HG02642 (cell line): ENCODE measurements around the gene ADAMTS17.
"Not testable (repeated sequence)": the region's sequence is repeated elsewhere in the genome, so short reads cannot be mapped to it uniquely, and the experiment has no call there.

ENCODE experiments used
- ATAC-seq: cut with Tn5 transposase; IDR thresholded peaks from one replicate; pipeline ENCODE4 v1.9.1; 2021; ENCODE audit warnings: mild to moderate bottlenecking; ENCODE audit not compliant: unreplicated experiment, poor library complexity

Gene ADAMTS17

DNA sequence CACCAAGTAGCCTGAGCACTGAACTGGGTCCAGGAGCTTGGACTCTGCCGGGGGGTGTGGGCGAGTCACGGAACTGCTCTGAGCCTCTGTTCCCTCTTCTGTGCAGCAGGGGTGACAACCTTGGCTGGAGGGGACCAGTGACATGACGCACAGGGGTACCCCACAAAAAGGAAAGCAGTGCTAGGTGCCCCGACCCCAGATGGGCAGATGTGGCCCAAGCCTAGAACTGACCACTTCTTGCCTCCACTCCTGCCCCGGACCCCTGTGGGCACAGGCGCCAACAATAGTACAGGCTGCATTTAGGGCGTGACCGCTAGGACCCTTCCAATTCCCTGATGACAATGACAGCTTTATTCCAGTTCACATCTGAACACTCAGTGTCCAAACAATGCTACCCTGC, 352.7 kb downstream of the ADAMTS17 start:
- no peak for ATAC-seq

DNA sequence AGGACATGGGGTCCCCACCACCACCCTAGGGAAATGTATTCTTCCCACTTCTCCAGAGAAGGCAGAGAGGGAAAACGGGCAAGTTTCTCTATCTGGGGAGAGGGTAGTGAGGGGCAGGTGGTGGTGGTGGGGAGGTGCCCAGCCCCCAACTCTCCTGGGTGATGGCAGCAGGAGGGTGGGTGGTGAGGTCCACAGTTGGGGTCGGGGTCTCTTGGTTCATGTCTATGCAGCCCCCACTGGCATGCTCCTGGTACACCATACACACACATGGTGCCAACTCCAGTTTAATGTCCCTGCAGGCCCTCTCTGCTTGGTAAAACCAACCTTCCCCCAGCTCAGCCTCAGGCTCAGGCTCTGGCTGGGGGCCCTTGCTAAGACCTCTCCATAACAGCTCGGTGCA, 354.1 kb downstream of the ADAMTS17 start:
- ATAC-seq = no peak

DNA sequence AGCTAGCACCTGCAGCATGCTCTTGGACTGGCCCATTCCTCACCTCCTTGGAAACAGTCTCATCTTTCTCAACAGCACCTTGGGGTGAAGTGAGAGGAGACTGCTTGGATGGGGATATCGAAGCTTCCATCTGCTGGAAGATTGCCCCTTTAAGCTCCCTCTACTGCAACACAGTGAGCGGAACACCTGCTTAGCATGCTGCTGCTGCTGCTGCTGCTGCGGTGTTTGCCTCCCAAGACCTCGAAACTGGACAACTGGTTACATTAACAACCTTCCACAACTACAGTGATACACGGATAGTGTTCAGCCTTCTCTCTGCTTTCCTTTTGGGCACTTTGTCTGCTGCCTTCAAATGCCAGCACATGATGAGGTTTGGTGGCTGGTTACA, 354.7 kb downstream of the ADAMTS17 start:
- no peak for ATAC-seq

DNA sequence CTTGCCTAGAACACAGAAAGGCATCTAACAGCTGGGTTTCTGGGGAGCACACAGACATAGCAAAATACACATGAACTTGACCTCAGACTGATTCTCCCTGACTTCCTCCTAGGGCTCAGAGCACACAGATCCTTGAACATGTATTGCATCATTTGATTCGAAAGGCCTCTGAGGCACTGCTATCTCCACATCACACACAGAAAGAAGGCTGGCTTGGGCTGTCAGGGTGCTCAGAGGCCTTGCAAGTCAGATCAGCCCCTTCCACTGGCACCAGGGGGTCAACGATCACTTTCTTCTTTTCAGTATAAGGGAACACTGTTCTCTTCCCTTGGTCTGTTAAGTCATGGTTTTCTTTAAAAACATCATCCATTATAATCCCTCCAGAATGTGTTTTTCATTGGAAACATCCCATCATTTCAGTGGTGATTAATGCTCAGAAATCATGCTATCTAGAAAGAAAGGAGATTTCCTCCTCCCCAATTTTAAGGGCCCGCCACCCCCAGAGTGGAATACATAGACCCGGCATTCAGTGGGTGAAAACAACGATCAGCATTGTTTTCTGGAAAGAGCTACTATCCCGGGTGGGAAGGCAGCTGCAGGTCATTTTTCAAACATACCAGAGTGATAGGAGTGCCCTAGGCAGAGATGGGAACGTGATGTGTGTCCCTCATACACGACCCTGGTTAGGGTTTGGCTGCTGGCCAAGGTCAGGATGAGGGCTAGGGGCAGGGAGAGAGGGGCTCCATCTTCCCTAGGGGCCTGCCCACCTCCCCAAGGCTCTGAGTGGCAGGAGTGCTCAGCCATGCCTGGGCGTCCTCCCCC, 355.3 kb downstream of the ADAMTS17 start:
- ATAC-seq = no peak

DNA sequence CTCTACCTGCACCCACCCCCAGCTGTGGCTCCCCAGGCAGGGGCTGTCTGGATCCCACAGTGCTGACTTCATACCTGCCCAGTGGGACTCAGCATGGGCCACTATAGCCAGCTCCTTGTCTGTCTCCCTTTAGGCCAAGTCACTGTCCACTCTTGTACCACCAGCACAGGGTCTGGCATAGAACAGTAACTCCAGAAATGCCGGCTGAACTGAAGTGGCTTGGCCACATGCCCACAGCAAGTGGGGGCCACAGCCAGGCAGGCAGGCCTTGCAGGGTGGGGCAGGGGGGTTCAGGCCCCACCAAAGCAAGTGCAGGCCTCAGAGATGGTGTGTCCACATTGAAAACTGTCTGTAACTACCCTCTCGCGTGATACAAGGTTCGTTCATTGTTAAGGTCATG, 355.9 kb downstream of the ADAMTS17 start:
- no peak for ATAC-seq

DNA sequence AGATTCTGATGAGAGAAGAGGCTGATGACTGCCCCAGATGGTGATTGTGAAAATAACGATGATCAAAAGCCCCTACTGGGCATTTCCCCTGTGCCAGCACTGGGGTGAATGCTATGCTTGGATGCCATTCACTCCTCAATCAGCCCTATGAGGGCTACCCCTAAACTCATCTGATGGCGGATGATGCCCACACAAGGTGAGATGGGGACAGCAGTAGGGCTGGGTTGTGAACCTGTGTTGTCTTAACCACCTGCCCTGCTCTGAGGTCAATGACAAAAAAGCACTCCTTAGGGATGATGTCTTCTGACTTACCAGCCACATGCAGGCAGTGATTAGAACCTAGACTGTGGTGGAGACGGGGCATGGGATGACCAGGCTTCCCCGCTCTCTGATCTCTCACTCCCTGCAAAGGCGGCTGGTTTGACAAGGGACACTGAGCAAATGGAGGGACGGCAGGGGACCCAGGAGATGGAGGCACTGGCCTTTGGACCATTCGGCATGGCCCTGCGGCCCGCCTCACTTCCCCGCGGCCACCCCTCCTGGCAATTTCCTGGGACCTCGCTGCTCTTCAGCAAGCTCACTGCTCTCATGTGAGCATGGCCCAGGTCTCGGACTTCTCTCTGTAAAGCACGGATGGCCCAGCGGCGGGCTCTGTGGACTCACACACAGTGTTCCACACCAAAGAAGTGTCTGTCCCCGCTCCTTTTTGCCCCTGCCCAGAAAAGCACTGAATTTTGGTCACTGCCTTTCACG, 357.1 kb downstream of the ADAMTS17 start:
- ATAC-seq = no peak

DNA sequence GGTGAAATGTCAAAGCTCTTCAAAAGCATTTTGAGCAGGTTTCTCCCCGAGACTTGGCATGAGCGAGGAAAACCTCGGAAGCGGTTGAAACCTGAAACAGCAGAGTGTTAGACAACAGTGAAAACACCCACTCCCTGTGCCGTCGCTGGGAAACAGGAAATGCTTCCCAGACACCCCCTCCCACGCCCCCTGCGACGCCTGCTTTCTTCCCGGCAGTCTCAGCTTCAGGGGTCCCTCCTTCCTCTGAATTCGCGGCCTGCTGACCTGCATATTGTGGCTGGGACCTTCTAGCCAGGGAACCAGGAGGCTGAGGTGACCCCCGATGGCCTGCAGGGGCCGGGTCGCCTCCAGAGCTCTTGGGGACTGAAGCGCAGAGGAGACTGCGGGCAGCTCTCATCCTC, 357.9 kb downstream of the ADAMTS17 start:
- ATAC-seq = no peak

DNA sequence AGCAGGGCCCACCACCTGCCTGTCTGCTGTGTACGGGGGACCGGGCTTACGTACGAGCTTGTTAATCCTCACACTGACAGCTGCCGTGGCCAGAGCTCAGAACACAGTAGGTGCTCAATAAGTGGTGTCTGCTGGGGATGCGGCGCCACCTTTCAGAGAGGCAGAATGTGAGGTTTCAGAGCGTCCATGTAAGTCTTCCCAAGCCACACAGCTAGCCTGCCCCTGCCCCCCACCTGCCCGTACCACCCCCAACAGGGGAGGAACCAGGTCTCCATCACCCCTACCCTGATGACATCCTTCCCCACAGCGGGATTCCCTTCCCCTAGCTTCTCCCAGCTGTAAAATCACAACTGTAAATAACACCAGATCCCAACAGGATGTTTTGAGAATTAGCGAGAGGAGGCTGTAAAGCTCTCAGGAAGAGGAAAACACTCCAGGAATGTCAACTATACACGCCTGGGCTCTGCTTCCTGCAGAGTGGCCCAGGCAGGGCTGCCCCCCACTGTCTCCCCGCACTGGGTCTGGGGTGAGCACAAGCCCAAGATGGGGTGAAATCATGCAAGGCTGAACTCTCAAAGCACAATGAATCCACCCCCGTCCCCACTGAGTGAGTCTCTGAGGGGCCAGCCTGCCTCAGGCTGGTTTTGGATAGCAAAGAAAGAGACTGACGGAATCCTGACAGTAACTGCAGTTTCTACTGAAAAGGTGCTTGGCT, 358.4 kb downstream of the ADAMTS17 start:
- no peak for ATAC-seq

DNA sequence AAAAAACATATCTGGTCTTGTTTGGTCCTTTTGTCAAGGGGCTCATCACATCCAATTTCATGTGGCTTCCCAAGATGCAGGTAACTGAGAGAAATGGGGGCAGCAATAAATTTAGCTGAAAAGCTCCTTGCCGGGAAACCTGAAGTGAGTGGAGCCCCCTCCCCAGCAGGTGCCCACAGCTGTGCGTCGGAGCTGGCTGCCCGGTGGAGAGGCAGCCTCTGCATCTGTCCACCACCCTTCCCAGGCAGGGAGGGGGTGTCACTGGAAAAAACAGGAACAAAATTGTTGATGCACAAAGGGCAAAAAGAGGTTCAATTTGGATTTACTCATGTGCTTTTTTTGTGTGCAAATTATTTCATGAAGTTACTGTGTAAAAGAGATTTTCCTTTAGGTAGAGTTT, 359.1 kb downstream of the ADAMTS17 start:
- ATAC-seq = no peak

DNA sequence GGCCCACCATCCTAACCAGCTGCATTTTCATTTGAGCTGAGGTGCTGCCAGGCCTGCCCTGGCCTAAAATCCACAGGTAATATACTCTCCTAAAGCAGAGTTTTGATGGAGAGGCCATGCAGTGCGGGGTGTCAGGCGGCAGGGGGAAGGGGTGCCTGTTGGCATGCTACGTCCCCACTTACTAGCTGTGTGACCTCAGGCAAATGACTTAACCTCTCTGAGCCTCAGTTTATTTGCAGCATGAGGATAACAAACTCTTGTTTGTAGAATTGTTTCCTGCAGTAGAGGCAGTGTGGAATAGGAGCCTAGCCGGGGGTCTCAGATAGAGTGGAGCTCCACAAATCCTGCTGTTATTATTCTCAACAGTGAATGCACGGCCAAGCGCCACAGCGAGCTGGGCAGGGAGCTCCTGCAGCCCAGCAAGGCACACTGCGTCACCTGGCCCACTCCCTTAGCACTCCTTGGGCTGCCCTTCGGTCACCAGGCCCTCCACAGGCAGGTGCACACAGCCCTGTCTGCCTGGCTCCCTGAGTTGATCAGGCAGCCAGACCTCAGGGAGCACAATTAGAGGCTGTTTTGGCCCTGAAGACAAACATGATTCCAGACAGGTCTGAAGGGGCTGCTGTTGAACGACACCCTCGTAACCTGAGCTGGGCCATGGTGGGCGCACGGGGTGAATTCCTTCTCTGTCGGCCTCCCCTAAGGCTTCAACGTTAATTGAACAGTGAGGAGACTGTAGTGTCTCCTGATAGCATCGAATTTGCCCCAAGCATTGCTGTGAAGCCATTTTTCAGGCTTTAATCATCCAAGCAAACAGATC, 359.7 kb downstream of the ADAMTS17 start:
- ATAC-seq = no peak

DNA sequence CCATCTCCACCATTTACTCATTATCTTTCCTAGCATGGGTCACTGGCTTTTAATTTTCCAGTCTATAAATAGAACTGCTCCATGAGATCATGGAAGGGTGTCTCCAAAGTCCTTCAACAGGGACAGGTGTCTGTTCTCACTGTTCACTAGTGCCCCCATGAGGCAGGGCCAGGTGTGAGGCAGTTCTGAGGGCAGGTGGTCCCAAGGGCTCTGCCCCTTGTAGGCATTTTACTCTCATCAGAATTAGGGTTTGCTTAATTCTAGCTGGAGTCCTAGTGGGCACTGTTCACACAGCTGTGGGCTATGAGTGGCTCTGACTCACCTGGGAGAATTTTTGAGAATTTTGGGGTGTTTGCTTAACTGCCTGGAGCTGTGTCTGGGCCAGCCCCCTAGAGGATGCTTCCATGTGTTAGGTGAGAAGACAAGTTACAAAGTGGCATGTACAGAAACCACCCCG, 360.6 kb downstream of the ADAMTS17 start:
- no peak for ATAC-seq

DNA sequence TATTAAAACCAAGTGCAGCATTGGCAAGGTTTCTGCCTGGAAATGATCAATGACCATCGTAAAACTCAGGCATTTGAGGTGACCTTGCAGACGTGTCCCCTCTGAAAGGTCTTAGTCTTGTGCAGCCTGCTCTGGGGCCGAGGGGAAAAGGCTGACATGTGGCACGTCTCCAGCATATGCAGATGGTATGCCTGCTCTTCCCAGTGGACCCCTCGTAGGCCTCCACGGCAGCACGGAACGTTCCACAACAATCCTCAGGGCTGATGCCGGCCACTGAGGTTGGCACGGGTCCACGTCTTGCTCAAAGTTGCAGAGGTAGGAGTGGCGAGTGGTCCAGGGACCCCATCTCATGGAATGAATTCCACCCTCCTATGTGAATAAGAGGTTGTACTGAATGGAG, 361.0 kb downstream of the ADAMTS17 start:
- ATAC-seq = no peak

DNA sequence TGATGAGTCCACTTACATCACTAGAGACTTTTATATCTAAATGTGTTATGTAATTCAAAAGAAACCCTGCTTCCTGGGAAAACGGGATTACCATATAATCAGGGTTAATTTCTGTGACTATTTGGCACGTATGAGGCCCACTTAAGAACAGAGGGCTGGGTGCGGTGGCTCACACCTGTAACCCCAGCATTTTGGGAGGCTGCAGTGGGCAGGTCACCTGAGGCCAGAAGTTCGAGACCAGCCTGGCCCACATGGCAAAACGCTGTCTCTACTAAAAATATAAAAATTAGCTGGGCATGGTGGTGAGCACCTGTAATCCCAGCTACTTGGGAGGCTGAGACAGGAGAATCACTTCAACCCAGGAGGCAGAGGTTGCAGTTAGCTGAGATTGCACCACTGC, 361.9 kb downstream of the ADAMTS17 start:
- not testable (repeated sequence) for ATAC-seq

DNA sequence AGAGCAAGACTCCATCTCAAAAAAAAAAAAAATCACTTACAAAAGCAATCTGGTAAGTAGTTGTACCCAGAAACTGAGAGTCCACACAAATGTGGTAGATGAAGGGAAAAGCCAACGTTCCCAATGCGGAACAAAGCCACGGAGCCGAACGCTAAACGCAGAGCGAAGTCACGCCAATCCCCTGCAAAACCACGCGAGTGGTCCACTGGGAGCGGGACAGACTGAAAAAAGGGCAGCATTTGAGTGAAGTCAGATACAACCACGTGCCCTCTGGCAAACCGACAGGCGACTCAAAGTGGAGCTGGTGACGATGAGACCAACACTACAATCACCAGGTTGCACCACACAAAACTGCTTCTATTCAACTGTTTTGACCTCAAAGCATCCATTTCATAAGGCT, 362.4 kb downstream of the ADAMTS17 start:
- ATAC-seq = no peak

DNA sequence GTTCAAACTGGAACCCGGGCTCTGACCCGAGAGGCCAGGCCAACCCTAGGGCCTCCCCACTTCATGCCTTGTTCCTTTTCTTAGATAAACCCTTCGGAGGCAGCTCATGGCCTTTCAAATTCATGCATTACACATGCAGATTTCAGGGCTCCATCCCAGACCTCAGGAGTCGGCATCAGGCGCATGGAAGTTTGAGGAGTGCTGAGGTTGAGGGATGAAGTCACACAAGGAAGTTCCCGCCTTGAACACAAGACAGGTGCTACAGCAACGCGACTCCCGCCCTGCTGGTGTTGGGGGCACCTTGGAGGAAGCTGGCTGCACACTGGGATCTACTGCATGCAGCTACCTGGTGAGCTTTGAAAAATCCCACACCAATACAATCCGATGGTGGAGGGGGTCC, 363.3 kb downstream of the ADAMTS17 start:
- ATAC-seq = no peak

DNA sequence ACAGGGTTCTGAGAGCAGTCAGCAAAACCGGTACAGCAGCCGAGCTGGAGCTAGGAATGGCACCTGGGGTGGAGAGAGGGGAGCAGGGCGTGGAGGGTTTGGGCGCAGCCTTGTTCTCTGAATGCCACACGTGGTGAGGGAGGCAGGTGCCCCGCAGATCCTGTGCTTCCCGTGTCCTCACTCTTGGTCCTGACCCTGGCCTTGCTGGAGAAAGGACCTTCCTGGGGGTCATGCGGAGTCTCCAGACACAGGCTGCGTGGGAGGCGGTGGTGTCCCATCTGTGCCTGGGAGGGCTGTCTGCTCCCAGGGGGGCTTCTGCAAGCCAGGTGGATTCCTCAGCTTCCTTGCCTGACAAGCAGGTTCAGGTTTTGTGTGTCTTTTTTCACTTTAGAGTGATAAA, 363.8 kb downstream of the ADAMTS17 start:
- ATAC-seq = no peak

DNA sequence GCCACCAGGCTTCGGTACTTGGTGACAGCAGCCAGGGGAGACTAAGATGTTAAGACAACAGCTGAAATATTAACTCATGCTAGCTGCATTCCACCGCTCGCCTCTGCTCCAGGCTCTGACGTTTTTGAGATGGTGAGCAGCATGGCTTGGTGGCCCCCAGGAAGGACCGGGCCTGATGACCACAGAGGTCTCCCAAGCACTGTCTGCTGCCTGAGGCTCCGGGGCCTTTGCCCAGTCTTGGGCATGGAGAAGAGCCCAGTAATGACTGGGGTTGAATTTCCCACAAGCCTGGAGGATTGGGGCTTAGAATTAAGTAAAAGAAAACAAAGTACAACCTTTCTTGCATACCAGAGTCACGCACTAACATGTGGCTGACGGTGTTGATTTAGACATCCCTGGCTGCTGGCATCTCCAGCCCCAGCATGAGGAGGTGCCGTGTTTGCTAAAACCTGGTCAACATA, 364.9 kb downstream of the ADAMTS17 start:
- ATAC-seq = no peak

DNA sequence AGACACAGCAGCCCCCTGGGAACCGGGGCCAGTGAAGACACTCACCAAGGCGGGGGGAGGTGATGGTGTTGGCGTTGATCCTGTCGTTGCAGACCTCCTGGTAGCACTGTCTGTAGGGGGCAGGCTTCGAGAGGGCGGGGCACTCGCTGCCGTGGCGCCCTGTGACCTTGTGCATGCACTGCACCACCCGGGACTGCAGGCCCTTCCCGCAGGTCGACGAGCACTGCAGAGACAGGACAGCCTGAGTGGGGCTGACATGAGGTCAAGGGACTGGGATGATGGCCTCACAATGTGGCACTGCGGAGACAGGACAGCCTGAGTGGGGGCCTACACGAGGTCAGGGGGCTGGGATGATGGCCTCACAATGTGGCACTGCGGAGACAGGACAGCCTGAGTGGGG, 365.8 kb downstream of the ADAMTS17 start:
- ATAC-seq = no peak

DNA sequence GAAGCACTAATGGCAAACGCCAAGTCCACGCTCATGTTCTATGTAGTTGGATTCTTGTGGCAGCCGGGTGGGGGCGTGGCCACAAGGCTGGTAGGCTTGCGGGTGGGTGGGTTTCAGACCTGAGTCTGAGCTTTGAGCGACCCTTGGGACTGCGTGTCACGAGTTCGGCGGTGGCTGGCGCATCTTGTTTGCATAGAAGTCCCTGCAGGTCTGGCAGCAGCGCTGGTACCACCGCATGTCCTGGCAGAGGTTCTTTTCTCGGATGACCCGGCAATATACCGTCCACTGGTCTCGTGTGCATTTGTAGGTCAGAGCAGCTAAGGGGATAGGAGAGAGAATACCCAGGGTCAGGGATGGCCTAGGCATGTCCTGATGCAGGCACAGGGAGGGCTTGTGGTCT, 367.5 kb downstream of the ADAMTS17 start:
- ATAC-seq = no peak

DNA sequence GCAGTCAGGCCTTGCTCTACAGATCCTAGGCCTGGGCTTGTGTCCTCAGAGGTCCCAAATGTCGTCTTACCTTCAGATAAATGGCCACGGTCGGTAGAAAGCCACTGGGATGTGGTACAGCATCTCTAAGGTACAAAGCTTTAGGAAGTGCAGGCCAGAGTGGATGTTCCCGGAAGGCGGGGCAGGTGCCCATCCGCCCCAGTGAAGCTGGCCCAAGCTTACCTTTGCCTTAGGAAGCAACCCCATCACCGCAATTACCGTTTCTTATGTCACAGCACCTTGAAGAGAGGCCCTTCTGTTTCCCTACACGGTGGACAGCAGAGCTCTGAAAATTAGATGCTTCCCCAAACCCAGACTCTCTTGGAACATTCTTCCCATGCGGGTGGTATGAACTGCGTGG, 368.4 kb downstream of the ADAMTS17 start:
- no peak for ATAC-seq
